HEK293T (cell line): ENCODE data around the gene SLC7A9.

Experiments used
- CTCF ChIA-PET: fragments of 350-600 bp; formaldehyde crosslinking; extraction: SDS; loops from one replicate; lab custom pipeline; 2021; ENCODE audit warnings: antibody characterized with exemption, inconsistent platforms; lab: Yijun Ruan, JAX
- POLR2A ChIA-PET: fragments of 350-600 bp; formaldehyde crosslinking; extraction: SDS; loops from one replicate; lab custom pipeline; 2020; ENCODE audit warnings: antibody characterized with exemption, inconsistent platforms; lab: Yijun Ruan, JAX
- DNase-seq: peaks from one replicate; pipeline ENCODE4 v3.0.0; 2012; ENCODE audit warnings: mixed read lengths; ENCODE audit errors: extremely low spot score
- ARNT ChIP-seq: fragments of 450-650 bp; IDR thresholded peaks from 2 replicates; pipeline ENCODE4 v1.6.1; 2017; ENCODE audit warnings: mild to moderate bottlenecking
- BHLHE40 ChIP-seq: fragments of 450-650 bp; IDR thresholded peaks from 2 replicates; pipeline ENCODE4 v1.6.1; 2016; ENCODE audit warnings: mild to moderate bottlenecking, moderate library complexity, borderline replicate concordance
- CTBP1 ChIP-seq: fragments of 450-650 bp; IDR thresholded peaks from 2 replicates; pipeline ENCODE4 v1.6.1; 2016; ENCODE audit warnings: borderline replicate concordance
- ELF4 ChIP-seq: fragments of 450-650 bp; IDR thresholded peaks from 2 replicates; pipeline ENCODE4 v1.6.1; 2017; ENCODE audit warnings: antibody characterized with exemption
- FOXA1 ChIP-seq: fragments of 450-650 bp; IDR thresholded peaks from 2 replicates; pipeline ENCODE4 v1.6.1; 2016; ENCODE audit warnings: mild to moderate bottlenecking
- FOXK2 ChIP-seq: fragments of 450-650 bp; IDR thresholded peaks from 2 replicates; pipeline ENCODE4 v1.6.1; 2016; ENCODE audit warnings: mild to moderate bottlenecking
- FOXM1 ChIP-seq: fragments of 450-650 bp; IDR thresholded peaks from 2 replicates; pipeline ENCODE4 v1.6.1; 2017; ENCODE audit warnings: mild to moderate bottlenecking, borderline replicate concordance
- HDGF ChIP-seq: fragments of 450-650 bp; IDR thresholded peaks from 2 replicates; pipeline ENCODE4 v1.6.1; 2017; ENCODE audit warnings: antibody characterized with exemption, borderline replicate concordance
- L3MBTL2 ChIP-seq: fragments of 450-650 bp; conservative IDR thresholded peaks from 2 replicates; pipeline ENCODE4 v1.6.1; 2016; ENCODE audit warnings: mild to moderate bottlenecking
- LEF1 ChIP-seq: fragments of 450-650 bp; IDR thresholded peaks from 2 replicates; pipeline ENCODE4 v1.6.1; 2017; ENCODE audit warnings: mild to moderate bottlenecking, borderline replicate concordance
- NFRKB ChIP-seq: fragments of 450-650 bp; IDR thresholded peaks from 2 replicates; pipeline ENCODE4 v1.6.1; 2016; ENCODE audit warnings: mild to moderate bottlenecking, moderate library complexity
- SP1 ChIP-seq: fragments of 450-650 bp; IDR thresholded peaks from 2 replicates; pipeline ENCODE4 v1.6.1; 2017
- SUZ12 ChIP-seq: fragments of 450-650 bp; IDR thresholded peaks from 2 replicates; pipeline ENCODE4 v1.6.1; 2016; ENCODE audit warnings: mild to moderate bottlenecking
- TARDBP ChIP-seq: fragments of 450-650 bp; IDR thresholded peaks from 2 replicates; pipeline ENCODE4 v1.6.1; 2016
- ZNF384 ChIP-seq: fragments of 450-650 bp; IDR thresholded peaks from 2 replicates; pipeline ENCODE4 v1.6.1; 2016
- TF ChIP-seq, protein P1 (sequence below): fragments of 450-650 bp; IDR thresholded peaks from 2 replicates; pipeline ENCODE4 v1.6.1; 2016

SLC7A9 gene

DNA sequence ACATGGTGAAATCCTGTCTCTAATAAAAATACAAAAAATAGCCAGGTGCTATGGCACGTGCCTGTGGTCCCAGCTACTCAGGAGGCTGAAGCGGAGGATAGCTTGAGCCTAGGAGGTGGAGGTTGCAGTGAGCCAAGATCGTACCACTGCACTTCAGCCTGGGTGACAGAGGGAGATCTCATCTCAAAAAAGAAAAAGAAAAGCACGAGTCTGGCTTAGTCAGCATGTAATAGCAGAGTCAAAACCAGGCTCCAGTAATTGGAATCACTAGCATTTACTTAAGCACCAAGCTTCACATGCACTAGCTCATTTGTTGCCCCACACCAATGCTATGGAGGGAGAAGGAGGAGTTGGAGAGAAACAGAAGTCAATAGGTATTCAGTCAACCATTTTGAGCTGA is 41.9 kb upstream of the SLC7A9 start:
- TF ChIP-seq CTBP1 (no peak), ZNF384 (no peak), ARNT (no peak), SUZ12 (no peak), ELF4 (no peak), TARDBP (no peak), FOXK2 (no peak), FOXM1 (no peak), LEF1 (no peak), L3MBTL2 (no peak), BHLHE40 (no peak), NFRKB (no peak), SP1 (no peak), HDGF (no peak), FOXA1 (no peak)
- TF ChIP-seq, protein P1, sequence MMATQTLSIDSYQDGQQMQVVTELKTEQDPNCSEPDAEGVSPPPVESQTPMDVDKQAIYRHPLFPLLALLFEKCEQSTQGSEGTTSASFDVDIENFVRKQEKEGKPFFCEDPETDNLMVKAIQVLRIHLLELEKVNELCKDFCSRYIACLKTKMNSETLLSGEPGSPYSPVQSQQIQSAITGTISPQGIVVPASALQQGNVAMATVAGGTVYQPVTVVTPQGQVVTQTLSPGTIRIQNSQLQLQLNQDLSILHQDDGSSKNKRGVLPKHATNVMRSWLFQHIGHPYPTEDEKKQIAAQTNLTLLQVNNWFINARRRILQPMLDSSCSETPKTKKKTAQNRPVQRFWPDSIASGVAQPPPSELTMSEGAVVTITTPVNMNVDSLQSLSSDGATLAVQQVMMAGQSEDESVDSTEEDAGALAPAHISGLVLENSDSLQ = no peak
- POLR2A ChIA-PET = no interaction called here
- CTCF ChIA-PET = no interaction called here
- DNase-seq = no peak

DNA sequence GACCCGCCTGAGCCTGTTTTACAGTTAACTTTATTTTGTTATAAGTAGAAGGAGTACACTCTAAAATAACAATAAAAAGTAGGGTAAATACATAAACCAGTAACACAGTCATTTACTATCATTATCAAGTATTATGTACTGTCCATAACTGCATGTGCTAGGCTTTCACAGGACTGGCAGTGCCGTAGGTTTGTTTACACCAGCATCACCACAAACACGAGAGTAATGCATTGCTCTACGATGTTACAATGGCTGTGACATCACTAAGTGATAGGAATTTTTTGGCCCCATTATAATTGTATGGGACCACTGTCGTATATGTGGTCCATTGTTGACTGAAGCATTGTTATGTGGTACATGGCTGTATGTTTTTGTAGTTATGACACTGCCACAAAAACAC is 41.3 kb upstream of the SLC7A9 start:
- CTCF ChIA-PET = no interaction called here

DNA sequence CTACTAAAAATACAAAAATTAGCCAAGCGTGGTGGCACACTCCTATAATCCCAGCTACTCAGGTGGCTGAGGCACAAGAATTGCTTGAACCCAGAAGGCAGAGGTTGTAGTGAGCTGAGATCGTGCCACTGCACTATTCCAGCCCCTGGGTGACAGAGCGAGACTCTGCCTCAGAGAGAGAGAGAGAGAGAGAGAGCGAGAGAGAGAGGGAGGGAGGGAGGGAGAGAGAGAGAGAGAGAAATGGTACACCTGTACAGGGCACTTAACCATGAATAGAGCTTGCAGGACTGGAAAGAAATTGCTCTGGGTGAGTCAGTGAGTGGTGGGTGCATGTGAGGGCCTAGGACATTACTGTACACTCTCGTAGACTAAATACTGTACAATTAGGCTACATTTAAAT is 40.5 kb upstream of the SLC7A9 start:
- ChIA-PET POLR2A (no interaction called here), CTCF (no interaction called here)
- DNase-seq = no peak
- no peak for TF ChIP-seq ZNF384
- no peak for TF ChIP-seq HDGF
- TF ChIP-seq L3MBTL2 = no peak
- TF ChIP-seq, protein P1 = no peak
- no peak for TF ChIP-seq FOXK2
- TF ChIP-seq CTBP1 = no peak
- TF ChIP-seq ARNT = no peak
- no peak for TF ChIP-seq LEF1
- TF ChIP-seq SUZ12 = no peak
- no peak for TF ChIP-seq FOXM1
- no peak for TF ChIP-seq SP1
- TF ChIP-seq BHLHE40 = no peak

More for the DNA sequence above, 41.3 kb upstream of the SLC7A9 start:
- DNase-seq = no peak
- TF ChIP-seq FOXK2 (no peak), ARNT (no peak), ZNF384 (no peak), CTBP1 (no peak), FOXA1 (no peak), SP1 (no peak), FOXM1 (no peak), LEF1 (no peak), ELF4 (no peak), SUZ12 (no peak)
- POLR2A ChIA-PET = no interaction called here

GRCh38 chr19:32909257-32909656 is 39.7 kb upstream of the SLC7A9 start:
- ChIA-PET CTCF (no interaction called here), POLR2A (no interaction called here)
- TF ChIP-seq ARNT (no peak), L3MBTL2 (no peak), BHLHE40 (no peak), LEF1 (no peak), HDGF (no peak), SP1 (no peak), SUZ12 (no peak)
- TF ChIP-seq, protein P1 = no peak
- DNase-seq = no peak

DNA sequence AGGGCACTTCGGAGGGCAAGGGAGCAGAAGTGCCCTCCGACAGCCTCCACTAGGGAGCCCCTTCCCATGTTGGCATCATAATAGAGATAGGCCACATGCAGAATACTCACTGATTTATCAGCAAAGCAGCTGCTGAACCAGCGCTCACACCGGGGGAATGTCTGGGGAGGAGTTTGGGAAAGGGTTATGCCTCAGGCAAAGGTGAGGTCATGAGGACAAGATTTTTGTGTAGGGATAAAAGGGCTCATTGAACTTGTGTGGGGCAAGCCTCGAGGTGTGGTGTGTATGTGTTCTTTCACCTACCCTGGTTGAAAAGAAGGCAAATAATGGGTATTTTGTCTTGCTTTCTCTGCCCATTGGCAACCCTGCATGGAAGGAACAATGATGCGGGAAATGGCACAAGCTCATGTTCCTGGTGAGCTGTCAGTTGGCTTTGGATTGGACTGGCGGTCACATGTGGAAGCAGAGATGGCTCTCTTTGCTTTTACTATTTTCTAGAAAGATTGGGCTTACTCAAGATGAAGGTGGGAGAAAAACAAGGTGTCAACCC is 39.1 kb upstream of the SLC7A9 start:
- DNase-seq = no peak
- ChIA-PET CTCF (no interaction called here), POLR2A (no interaction called here)
- no peak for TF ChIP-seq FOXM1
- TF ChIP-seq FOXA1 = no peak
- TF ChIP-seq ZNF384 = no peak
- no peak for TF ChIP-seq SP1
- TF ChIP-seq ELF4 = no peak
- no peak for TF ChIP-seq FOXK2
- TF ChIP-seq HDGF = no peak
- TF ChIP-seq NFRKB = no peak
- TF ChIP-seq, protein P1 = no peak
- no peak for TF ChIP-seq SUZ12
- no peak for TF ChIP-seq L3MBTL2
- TF ChIP-seq LEF1 = no peak

DNA sequence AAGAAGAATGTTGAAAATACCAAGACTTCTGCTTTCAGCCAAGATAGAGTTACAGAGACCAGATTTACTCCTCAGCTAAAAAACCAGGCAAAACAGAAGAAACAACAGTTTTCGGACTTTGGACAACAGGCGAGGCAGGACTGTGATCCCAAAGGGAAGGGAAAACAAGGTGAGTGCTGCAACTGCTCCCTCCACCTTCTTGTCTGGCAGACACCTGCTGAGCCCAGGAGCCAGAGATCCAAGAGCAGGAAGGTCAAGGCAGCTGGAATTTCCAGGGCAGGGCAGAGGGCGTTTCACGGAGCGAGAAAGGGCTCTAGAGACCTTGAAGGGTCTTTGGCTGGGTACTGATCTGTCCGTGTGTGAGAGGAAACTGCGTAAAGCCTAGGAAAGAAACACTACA is 32.9 kb upstream of the SLC7A9 start:
- CTCF ChIA-PET = interaction anchor here (0.6 kb wide), 1 partner anchor 61 kb away, joined by 3 read pairs; no protein-coding TSS in a partner anchor
- POLR2A ChIA-PET = no interaction called here

More for the DNA sequence above, 32.9 kb upstream of the SLC7A9 start:
- no peak for DNase-seq
- no peak for TF ChIP-seq SP1
- no peak for TF ChIP-seq TARDBP
- TF ChIP-seq BHLHE40 = no peak
- TF ChIP-seq SUZ12 = no peak
- no peak for TF ChIP-seq HDGF
- no peak for TF ChIP-seq ELF4
- no peak for TF ChIP-seq FOXM1
- no peak for TF ChIP-seq ZNF384
- no peak for TF ChIP-seq ARNT
- TF ChIP-seq LEF1 = no peak
- TF ChIP-seq, protein P1 = no peak
